GM18517 (cell line): ENCODE data around the gene P4HA3.
"Not testable (repeated sequence)": the region's sequence is repeated elsewhere in the genome, so short reads cannot be mapped to it uniquely, and the experiment has no call there.

Source experiments
- ATAC-seq: cut with Tn5 transposase; IDR thresholded peaks from one replicate; pipeline ENCODE4 v1.9.1; 2021; ENCODE audit warnings: mild to moderate bottlenecking, moderate library complexity; ENCODE audit not compliant: unreplicated experiment

Gene P4HA3

GRCh38 chr11:74311352-74311926 lies at the start of gene P4HA3:
Gene P4HA3, minus strand, starts transcription at chr11:74311640. Its CDS starts 29 bp downstream, at chr11:74311611.
- ATAC-seq, result no peak

DNA sequence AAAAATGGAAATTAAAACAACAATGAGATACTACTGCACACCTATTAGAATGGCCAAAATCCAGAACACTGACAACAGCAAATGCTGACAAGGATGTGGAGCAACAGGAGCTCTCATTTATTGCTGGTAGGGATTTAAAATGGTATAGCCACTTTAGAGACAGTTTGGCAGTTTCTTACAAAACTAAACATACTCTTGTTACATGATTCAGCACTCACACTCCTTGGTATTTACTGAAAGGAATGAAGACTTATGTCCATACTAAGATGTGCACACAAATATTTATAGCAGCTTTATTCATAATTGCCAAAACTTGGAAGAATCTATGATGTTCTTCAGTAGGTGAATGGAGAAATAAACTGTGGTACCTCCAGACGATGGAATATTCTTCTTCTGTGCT lies 46.0 kb upstream of the P4HA3 start:
- no peak for ATAC-seq

DNA sequence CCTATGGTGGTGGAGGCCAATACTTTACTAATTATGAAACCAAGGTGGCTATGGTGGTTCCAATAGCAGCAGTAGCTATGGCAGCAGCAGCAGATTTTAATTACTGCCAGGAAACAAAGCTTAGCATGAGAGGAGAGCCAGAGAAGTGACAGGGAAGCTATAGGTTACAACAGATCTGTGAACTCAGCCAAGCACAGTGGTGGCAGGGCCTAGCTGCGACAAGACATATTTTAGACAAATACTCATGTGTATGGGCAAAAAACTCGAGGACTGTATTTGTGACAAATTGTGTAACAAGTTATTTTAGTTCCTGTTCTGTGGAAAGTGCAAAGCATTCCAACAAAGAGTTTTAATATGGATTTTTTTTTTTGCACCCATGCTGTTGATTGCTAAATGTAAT lies 44.2 kb upstream of the P4HA3 start:
- no peak for ATAC-seq

GRCh38 chr11:74354036-74354435 lies 42.6 kb upstream of the P4HA3 start:
- no peak for ATAC-seq

DNA sequence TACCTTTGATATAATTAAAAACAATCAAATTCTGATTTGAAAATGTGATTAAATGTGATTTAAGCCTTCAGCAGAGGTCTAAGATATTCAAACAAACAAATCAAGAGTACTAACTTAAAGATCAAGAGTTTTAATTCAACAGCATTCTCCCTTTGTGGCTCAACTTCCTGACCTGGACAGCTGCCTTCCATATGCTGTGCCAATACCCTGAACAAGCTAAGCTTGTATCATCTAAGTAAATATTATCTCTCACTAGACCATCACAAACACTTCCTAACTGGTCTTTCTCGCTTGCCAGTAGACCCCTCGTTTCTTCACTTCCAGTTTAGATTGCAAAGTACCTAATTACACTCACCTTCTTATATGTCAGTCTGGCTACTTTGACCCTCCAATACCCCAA lies 35.9 kb upstream of the P4HA3 start:
- ATAC-seq, result no peak

GRCh38 chr11:74345420-74345819 lies 34.0 kb upstream of the P4HA3 start:
- no peak for ATAC-seq

- no peak for ATAC-seq
These were observed 30.5 kb upstream of the P4HA3 start for GRCh38 chr11:74341921-74342320.

GRCh38 chr11:74339619-74340018 lies 28.2 kb upstream of the P4HA3 start:
- no peak for ATAC-seq

DNA sequence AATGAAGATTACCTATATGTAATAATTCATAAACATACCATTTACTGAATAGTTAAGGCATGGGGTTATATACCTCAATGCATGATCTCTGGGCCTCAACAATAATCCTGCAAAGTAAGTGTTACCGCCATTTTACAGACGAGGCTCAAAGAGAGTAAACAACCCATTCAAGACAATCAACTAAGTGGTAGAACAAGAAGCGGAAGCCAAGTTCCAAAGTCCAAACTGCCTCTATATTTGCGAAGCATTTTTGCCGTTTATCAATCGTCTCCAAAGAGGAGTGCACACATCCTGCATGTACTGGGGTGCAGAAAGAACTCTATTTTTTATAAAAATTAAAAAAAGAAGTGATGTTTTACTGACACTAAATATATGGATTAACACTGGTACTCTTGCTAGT lies 27.5 kb upstream of the P4HA3 start:
- ATAC-seq, result no peak

GRCh38 chr11:74333193-74333592 lies 21.8 kb upstream of the P4HA3 start:
- ATAC-seq, result no peak

GRCh38 chr11:74332291-74332690 lies 20.9 kb upstream of the P4HA3 start:
- ATAC-seq, result no peak

- ATAC-seq, result not testable (repeated sequence)
These were observed 19.6 kb upstream of the P4HA3 start for GRCh38 chr11:74331000-74331399.

GRCh38 chr11:74330075-74330858 lies 18.8 kb upstream of the P4HA3 start:
- ATAC-seq, result no peak

DNA sequence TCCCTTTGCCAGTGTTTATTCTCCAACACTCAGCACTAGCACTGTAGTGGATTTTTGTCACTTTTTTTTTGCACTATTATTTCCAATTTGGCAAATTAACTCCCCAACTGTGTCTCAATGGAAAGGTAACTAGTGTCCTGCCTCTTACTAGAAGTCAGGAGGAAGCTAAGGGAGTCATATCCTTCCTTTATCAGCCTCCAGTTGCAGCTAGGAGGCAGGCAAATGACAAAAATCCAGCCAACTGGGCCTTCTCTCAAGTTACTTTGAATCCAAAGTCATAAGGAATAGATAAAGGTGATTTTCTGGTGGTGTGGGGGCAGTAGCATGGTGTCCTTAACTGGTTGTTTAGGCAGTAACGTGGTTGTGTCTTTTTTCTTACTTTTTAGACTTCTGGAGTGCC lies 15.6 kb upstream of the P4HA3 start:
- no peak for ATAC-seq

DNA sequence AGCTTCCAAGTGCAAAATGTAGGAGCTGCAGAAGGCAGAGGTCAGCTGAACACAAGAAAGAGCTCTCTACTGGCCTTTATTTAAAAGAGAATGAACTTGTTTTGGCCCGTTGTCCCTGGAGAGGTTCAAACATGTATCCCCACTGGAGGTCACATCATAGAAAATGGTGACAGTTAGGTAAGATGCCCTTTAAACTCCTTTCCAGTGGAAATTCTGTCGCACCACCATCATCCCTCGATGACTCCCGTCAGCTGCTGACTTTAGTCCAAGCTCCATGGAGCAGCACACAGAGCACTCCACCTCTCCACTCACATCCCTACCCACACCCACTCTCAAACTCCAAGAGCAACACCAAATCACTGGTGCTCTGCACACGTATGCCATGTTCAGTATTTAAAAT lies 15.2 kb upstream of the P4HA3 start:
- no peak for ATAC-seq

DNA sequence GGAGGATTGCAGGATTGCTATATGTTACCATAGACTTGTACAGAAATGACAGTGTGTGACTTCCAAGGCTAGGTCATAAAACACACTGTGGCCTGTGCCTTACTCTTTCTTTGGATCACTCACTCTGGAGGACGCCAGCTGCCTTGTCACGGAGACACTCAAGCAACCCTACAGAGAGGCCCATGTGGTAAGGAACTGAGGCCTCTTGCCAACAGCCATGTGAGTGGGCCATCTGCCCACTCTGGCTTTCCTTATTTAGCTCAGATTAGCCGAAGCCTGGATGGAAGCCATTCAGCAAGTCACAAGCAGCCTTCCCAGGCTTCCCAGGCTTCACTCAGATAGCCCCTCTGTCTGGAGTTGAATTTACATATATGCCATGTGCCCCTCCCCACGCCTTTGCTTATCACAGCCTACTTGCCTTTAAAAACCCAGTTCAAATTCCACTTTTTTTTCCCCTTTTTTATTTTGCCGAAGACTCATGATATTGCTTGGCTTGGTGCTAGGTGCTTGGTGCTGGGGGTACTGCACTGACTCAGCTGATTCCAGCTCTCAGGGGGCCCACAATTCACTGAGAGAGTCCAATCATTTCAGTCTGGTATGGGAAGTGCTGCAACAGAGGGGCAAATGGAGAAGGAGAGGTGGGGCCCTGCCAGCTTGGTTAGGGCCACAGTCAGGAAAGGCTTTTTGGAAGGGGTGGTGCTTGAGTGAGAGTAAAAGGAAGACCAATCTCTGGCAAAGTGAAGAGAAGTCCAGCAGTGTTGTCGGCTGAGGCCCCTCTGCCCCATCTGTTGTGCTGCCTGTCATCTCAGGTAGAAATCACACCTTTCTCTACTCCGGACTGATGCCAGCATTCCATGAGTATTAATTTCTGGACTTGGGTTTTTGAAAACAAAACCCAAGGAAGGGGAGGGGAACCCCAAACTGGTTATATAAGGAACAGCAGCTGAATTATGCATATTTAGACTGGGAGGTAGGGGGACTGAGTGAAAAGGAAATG lies 14.5 kb upstream of the P4HA3 start:
- no peak for ATAC-seq

DNA sequence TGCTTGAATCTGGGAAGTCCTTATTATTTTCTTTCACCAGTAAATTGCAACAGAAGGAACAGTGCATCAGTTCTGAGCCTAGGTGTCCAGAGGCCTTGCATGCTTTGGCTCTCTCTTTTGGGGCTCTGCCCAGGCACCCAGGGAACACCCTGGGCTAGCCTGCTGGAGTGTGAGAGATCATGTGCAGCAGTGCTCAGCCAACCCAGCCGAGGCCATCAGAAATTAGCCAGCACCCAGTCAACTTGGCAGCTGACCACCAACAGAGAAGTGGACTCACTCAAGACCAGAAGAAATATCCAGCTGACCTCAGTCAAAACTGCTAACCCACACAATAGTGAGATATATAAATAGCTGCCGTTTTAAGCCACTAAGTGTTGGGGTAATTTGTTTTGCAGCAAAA lies 11.2 kb upstream of the P4HA3 start:
- no peak for ATAC-seq

DNA sequence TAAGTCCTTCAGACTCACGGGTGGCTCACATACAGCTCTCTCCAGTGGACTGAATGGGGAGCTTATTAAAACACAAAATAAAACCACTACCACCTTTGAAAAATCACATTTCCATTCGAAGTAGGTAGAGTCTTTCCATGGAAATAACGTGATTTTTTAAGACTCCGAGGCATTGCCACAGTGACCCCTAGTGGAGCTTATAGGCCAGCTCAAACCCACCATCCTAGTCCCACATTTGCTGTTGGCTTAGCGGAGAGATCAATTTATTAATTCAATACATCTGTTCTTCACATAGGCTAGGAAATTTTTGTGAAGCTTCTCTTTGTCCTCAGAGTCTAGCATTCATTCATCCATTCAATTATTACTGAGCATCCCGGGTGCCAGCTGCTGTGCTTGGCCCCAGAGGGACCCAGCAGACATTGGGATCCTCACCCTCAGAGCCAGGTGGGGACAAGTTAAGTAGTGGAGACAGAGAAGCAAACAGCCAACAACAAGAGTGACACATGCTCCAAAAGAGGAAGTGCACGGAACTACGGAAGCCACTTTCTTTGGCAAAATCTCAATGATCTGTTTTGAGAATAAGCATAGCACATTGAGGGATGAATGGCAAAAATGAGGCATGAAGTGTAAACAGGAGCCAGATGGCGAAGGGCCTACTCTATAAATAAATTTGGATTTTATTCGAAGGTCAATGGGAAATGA lies 10.2 kb upstream of the P4HA3 start:
- no peak for ATAC-seq

GRCh38 chr11:74320538-74320937 lies 9.1 kb upstream of the P4HA3 start:
- no peak for ATAC-seq

DNA sequence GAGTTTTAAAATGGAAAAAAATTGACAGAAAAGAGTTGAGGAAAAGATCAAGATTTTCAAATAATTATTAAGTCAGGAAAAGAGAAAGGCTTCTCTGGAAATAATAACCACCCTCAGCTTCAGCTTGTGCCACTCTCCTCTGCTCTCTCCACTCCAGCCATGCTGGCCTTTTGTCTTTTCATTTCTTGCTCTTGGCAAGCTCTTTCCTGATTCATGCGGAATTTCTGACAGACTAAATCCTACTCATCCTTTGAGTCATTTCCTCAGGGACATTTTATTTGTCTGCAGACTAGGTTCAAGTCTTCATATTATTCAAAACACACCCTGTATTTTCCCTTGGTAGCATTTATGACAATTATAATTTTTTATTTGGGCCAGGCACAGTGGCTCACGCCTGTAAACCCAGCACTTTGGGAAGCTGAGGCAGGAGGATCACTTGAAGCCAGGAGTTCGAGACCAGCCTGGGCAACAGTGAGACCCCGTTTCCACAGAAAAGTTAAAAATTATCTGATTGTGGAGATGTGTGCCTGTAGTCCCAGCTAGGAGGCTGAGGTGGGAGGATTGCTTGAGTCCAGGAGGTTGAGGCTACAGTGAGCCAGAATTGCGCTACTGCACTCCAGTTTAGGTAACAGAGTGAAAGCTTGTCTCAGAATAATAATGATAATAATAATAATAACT lies 7.8 kb upstream of the P4HA3 start:
- ATAC-seq, result no peak
